ENCODE results near the gene SMPD1. TPM values are rescaled to one million over a fixed set of nuclear protein-coding genes. Genes with fewer than 3 reads are reported as not detected.

The SMPD1 gene
- total RNA-seq, 2 experiments from 2014 or later, result 55.1 to 58.5 TPM

GRCh38 chr11:6362873-6363678 is 27.2 kb upstream of the SMPD1 start:
- peak; percentile 78 for DNase-seq
- CTCF ChIA-PET, result interaction anchor here (0.5 to 6.9 kb wide), 58 partner anchors 10 to 1238 kb away, joined by 3 to 90 read pairs (median 4); partner anchors contain the start of genes ARFIP2, CAVIN3, CCKBR and TIMM10B
- no peaks in the 10 kb centered on the region for H3K9me3 Mint-ChIP-seq
- H3K36me3 Mint-ChIP-seq (ENCODE audit: low read depth), result no peaks in the 10 kb centered on the region
- no peak overlapping the region for H3K4me3 Mint-ChIP-seq
- H3K27me3 Mint-ChIP-seq, result no peaks in the 10 kb centered on the region
- POLR2A ChIA-PET, result interaction anchor here (0.8 to 1.9 kb wide), 2 partner anchors 9 to 14 kb away, joined by 4 to 6 read pairs; no protein-coding TSS in a partner anchor
- H3K27ac Mint-ChIP-seq, result no peak overlapping the region
- H3K4me1 Mint-ChIP-seq, result no peaks in the 10 kb centered on the region

- H3K4me1 Mint-ChIP-seq, result no peaks in the 10 kb centered on the region
- no peaks in the 10 kb centered on the region for H3K9me3 Mint-ChIP-seq
- no peak overlapping the region for H3K27ac Mint-ChIP-seq
- no peak overlapping the region for H3K4me3 Mint-ChIP-seq
- no peak for DNase-seq
- H3K36me3 Mint-ChIP-seq (ENCODE audit: low read depth), result no peaks in the 10 kb centered on the region
- no peaks in the 10 kb centered on the region for H3K27me3 Mint-ChIP-seq
- CTCF ChIA-PET, result interaction anchor here (5.4 to 6.9 kb wide), 2 partner anchors 12 to 14 kb away, joined by 76 to 90 read pairs; no protein-coding TSS in a partner anchor
- POLR2A ChIA-PET, result no interaction called here
These were observed 24.6 kb upstream of the SMPD1 start for GRCh38 chr11:6365659-6366058.

GRCh38 chr11:6371825-6372224 is 18.4 kb upstream of the SMPD1 start:
- Mint-ChIP-seq H3K27ac (no peak overlapping the region), H3K27me3 (no peaks in the 10 kb centered on the region), H3K4me3 (no peak overlapping the region), H3K36me3 (ENCODE audit: low read depth) (no peaks in the 10 kb centered on the region), H3K4me1 (peaks cover 11% of the 10 kb centered on the region), H3K9me3 (no peaks in the 10 kb centered on the region)
- ChIA-PET CTCF (interaction anchor here (1.0 to 3.7 kb wide), 3 partner anchors 9 to 19 kb away, joined by 3 to 37 read pairs (median 4); no protein-coding TSS in a partner anchor), POLR2A (interaction anchor here (0.6 kb wide), 1 partner anchor 103 kb away, joined by 3 read pairs; no protein-coding TSS in a partner anchor)
- DNase-seq, result no peak

- Mint-ChIP-seq H3K4me3 (peak overlapping the region; percentile 24), H3K9me3 (no peaks in the 10 kb centered on the region)
- peak; percentile 34 for DNase-seq
These were observed 12.2 kb upstream of the SMPD1 start for GRCh38 chr11:6377902-6378639.

GRCh38 chr11:6378640-6378989 is 11.7 kb upstream of the SMPD1 start:
- ChIA-PET POLR2A (interaction anchor here (0.7 to 3.6 kb wide), 21 partner anchors 9 to 239 kb away, joined by 3 to 33 read pairs (median 6); partner anchors contain the start of genes APBB1, ARFIP2, SMPD1 and TIMM10B), CTCF (interaction anchor here (0.7 to 9.7 kb wide), 81 partner anchors 9 to 379 kb away, joined by 3 to 510 read pairs (median 6); partner anchors contain the start of genes APBB1, ARFIP2, CAVIN3 and DNHD1)
- peaks cover 35% of the 10 kb centered on the region for H3K4me1 Mint-ChIP-seq
- H3K4me3 Mint-ChIP-seq, result no peak overlapping the region
- no peaks in the 10 kb centered on the region for H3K27me3 Mint-ChIP-seq
- no peaks in the 10 kb centered on the region for H3K9me3 Mint-ChIP-seq
- DNase-seq, result no peak
- H3K27ac Mint-ChIP-seq, result peak overlapping the region; percentile 87
- no peaks in the 10 kb centered on the region for H3K36me3 Mint-ChIP-seq (ENCODE audit: low read depth)

More at GRCh38 chr11:6377902-6378639, 12.2 kb upstream of the SMPD1 start:
- no peaks in the 10 kb centered on the region for H3K36me3 Mint-ChIP-seq (ENCODE audit: low read depth)
- no peaks in the 10 kb centered on the region for H3K27me3 Mint-ChIP-seq
- CTCF ChIA-PET, result interaction anchor here (0.7 to 9.7 kb wide), 45 partner anchors 11 to 380 kb away, joined by 3 to 510 read pairs (median 9); partner anchors contain the start of genes APBB1, ARFIP2, CAVIN3 and DNHD1
- peaks cover 35% of the 10 kb centered on the region for H3K4me1 Mint-ChIP-seq
- peak overlapping the region; percentile 87 for H3K27ac Mint-ChIP-seq
- POLR2A ChIA-PET, result interaction anchor here (0.6 to 3.6 kb wide), 19 partner anchors 12 to 240 kb away, joined by 3 to 33 read pairs (median 6); partner anchors contain the start of genes APBB1, ARFIP2, SMPD1 and TIMM10B

- Mint-ChIP-seq H3K4me3 (no peak overlapping the region), H3K27ac (no peak overlapping the region), H3K9me3 (no peaks in the 10 kb centered on the region), H3K36me3 (ENCODE audit: low read depth) (peaks cover under 1% of the 10 kb centered on the region), H3K4me1 (peaks cover 22% of the 10 kb centered on the region), H3K27me3 (no peaks in the 10 kb centered on the region)
- POLR2A ChIA-PET, result interaction anchor here (0.7 kb wide), 1 partner anchor 17 kb away, joined by 3 read pairs; no protein-coding TSS in a partner anchor
- DNase-seq, result no peak
- CTCF ChIA-PET, result interaction anchor here (1.1 kb wide), 1 partner anchor 14 kb away, joined by 3 read pairs; no protein-coding TSS in a partner anchor
These were observed 5.1 kb upstream of the SMPD1 start for GRCh38 chr11:6385046-6385777.

- POLR2A ChIA-PET, result interaction anchor here (0.8 to 6.3 kb wide), 5 partner anchors 9 to 94 kb away, joined by 3 to 143 read pairs (median 41); partner anchors contain the start of genes APBB1, ARFIP2 and TIMM10B
- Mint-ChIP-seq H3K27me3 (no peaks in the 10 kb centered on the region), H3K27ac (no peak overlapping the region)
These were observed 2.3 kb upstream of the SMPD1 start for GRCh38 chr11:6387811-6388599.

GRCh38 chr11:6388748-6389147 is 1.5 kb upstream of the SMPD1 start:
- Mint-ChIP-seq H3K9me3 (no peaks in the 10 kb centered on the region), H3K4me3 (no peak overlapping the region), H3K4me1 (peaks cover 45% of the 10 kb centered on the region), H3K36me3 (ENCODE audit: low read depth) (peaks cover 30% of the 10 kb centered on the region), H3K27ac (no peak overlapping the region), H3K27me3 (no peaks in the 10 kb centered on the region)
- ChIA-PET POLR2A (interaction anchor here (0.8 to 6.3 kb wide), 4 partner anchors 9 to 93 kb away, joined by 3 to 143 read pairs (median 45); partner anchors contain the start of genes APBB1, ARFIP2 and TIMM10B), CTCF (interaction anchor here (1.0 to 5.1 kb wide), 6 partner anchors 11 to 294 kb away, joined by 3 to 65 read pairs (median 6); partner anchors contain the start of genes ARFIP2, MRPL17 and TIMM10B)
- no peak for DNase-seq

More at GRCh38 chr11:6387811-6388599, 2.3 kb upstream of the SMPD1 start:
- Mint-ChIP-seq H3K36me3 (ENCODE audit: low read depth) (peaks cover 23% of the 10 kb centered on the region), H3K9me3 (no peaks in the 10 kb centered on the region), H3K4me1 (peaks cover 42% of the 10 kb centered on the region), H3K4me3 (no peak overlapping the region)
- CTCF ChIA-PET, result interaction anchor here (0.7 to 5.1 kb wide), 7 partner anchors 10 to 147 kb away, joined by 3 to 65 read pairs (median 5); partner anchors contain the start of genes ARFIP2, HPX and TIMM10B
- DNase-seq, result no peak

- CTCF ChIA-PET, result interaction anchor here (1.0 to 5.1 kb wide), 14 partner anchors 9 to 766 kb away, joined by 3 to 65 read pairs (median 3); partner anchors contain the start of genes APBB1, ARFIP2, TIMM10B and TRIM34
- Mint-ChIP-seq H3K9me3 (no peaks in the 10 kb centered on the region), H3K27ac (peak overlapping the region; percentile 81), H3K4me1 (peaks cover 38% of the 10 kb centered on the region), H3K4me3 (peak overlapping the region; percentile 93), H3K36me3 (ENCODE audit: low read depth) (peaks cover 31% of the 10 kb centered on the region), H3K27me3 (no peaks in the 10 kb centered on the region)
- no peak for DNase-seq
- POLR2A ChIA-PET, result interaction anchor here (1.0 to 6.3 kb wide), 13 partner anchors 12 to 356 kb away, joined by 3 to 143 read pairs (median 6); partner anchors contain the start of genes APBB1, ARFIP2, HPX and ILK
These were observed 620 bp downstream of the SMPD1 start for GRCh38 chr11:6390718-6391469.

GRCh38 chr11:6391537-6392134 is 1.4 kb downstream of the SMPD1 start:
- DNase-seq, result no peak
- ChIA-PET POLR2A (interaction anchor here (1.1 to 6.3 kb wide), 9 partner anchors 11 to 93 kb away, joined by 3 to 143 read pairs (median 13); partner anchors contain the start of genes APBB1, ARFIP2, HPX and TIMM10B), CTCF (interaction anchor here (1.2 to 5.1 kb wide), 6 partner anchors 11 to 52 kb away, joined by 3 to 65 read pairs (median 12); no protein-coding TSS in a partner anchor)
- Mint-ChIP-seq H3K4me3 (peak overlapping the region; percentile 93), H3K9me3 (no peaks in the 10 kb centered on the region), H3K4me1 (peaks cover 38% of the 10 kb centered on the region), H3K27me3 (no peaks in the 10 kb centered on the region), H3K27ac (peak overlapping the region; percentile 81), H3K36me3 (ENCODE audit: low read depth) (peaks cover 31% of the 10 kb centered on the region)
